Measurements from ENCODE around the gene FNDC3A.

The FNDC3A gene

GRCh38 chr13:49042476-49042875 is 66.8 kb downstream of the FNDC3A start:
- Histone ChIP-seq H3K27ac (ENCODE audit: low read length) (no peak overlapping the region), H3K4me1 (ENCODE audit: control insufficient read depth, insufficient read depth, low read length) (no peaks in the 10 kb centered on the region), H3K9ac (ENCODE audit: low read length in 2 of 2) (no peak overlapping the region), H3K27me3 (ENCODE audit: control insufficient read depth in 1 of 2, insufficient read depth in 2 of 2, low read length in 2 of 2) (no peaks in the 10 kb centered on the region), H3K36me3 (ENCODE audit: control insufficient read depth in 2 of 2, insufficient read depth in 2 of 2, low read length in 2 of 2) (no peaks in the 10 kb centered on the region), H3K4me3 (ENCODE audit: low read length in 2 of 2) (no peak overlapping the region), H3K9me3 (ENCODE audit: control insufficient read depth in 2 of 2, low read length in 2 of 2) (no peaks in the 10 kb centered on the region)

DNA sequence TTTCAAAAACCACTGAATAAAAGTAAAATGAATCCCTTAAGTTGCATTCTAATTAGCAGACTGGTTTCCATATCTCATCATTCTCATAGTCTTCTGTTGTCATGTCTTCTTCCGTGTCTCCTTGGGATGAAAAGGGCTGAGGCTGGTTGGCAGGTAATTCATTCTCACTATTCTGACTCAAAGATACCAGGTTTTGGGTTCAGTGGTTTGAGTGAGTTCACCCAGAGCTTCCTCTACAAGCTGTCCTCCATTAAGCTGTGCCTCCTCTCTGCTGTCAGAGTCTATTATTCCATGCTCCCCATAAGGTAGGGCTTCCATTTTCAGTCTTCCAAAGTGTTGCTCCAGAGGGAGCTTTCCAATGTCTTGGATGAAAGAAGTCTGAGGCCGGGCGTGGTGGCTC is 68.3 kb downstream of the FNDC3A start:
- Histone ChIP-seq H3K9ac (ENCODE audit: low read length in 2 of 2) (no peak overlapping the region), H3K27ac (ENCODE audit: low read length) (no peak overlapping the region), H3K4me1 (ENCODE audit: control insufficient read depth, insufficient read depth, low read length) (no peaks in the 10 kb centered on the region), H3K9me3 (ENCODE audit: control insufficient read depth in 2 of 2, low read length in 2 of 2) (no peaks in the 10 kb centered on the region), H3K4me3 (ENCODE audit: low read length in 2 of 2) (no peak overlapping the region), H3K27me3 (ENCODE audit: control insufficient read depth in 1 of 2, insufficient read depth in 2 of 2, low read length in 2 of 2) (no peaks in the 10 kb centered on the region), H3K36me3 (ENCODE audit: control insufficient read depth in 2 of 2, insufficient read depth in 2 of 2, low read length in 2 of 2) (no peaks in the 10 kb centered on the region)

DNA sequence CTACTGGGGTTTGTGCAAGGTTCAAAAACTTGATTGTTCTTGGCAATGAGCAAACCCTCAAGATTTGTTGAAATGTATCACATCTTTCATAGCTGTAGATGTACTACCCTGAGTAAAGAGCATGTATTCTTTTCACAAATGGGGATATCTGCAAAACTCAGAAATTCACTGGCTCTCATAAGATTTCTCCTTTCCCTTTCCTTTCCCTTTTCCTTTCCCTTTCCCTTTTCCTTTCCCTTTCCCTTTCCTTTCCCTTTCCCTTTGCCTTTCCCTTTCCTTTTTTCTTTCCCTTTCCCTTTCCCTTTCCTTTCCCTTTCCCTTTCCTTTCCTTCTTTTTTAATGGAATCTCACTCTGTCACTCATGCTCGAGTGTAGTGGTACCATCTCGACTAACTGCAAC is 69.1 kb downstream of the FNDC3A start:
- Histone ChIP-seq H3K9ac (ENCODE audit: low read length in 2 of 2) (no peak overlapping the region), H3K27me3 (ENCODE audit: control insufficient read depth in 1 of 2, insufficient read depth in 2 of 2, low read length in 2 of 2) (no peaks in the 10 kb centered on the region), H3K36me3 (ENCODE audit: control insufficient read depth in 2 of 2, insufficient read depth in 2 of 2, low read length in 2 of 2) (no peaks in the 10 kb centered on the region), H3K4me3 (ENCODE audit: low read length in 2 of 2) (no peak overlapping the region), H3K4me1 (ENCODE audit: control insufficient read depth, insufficient read depth, low read length) (no peaks in the 10 kb centered on the region), H3K9me3 (ENCODE audit: control insufficient read depth in 2 of 2, low read length in 2 of 2) (no peaks in the 10 kb centered on the region), H3K27ac (ENCODE audit: low read length) (no peak overlapping the region)

- Histone ChIP-seq H3K9me3 (ENCODE audit: control insufficient read depth in 2 of 2, low read length in 2 of 2) (no peaks in the 10 kb centered on the region), H3K4me3 (ENCODE audit: low read length in 2 of 2) (no peak overlapping the region), H3K4me1 (ENCODE audit: control insufficient read depth, insufficient read depth, low read length) (no peaks in the 10 kb centered on the region), H3K36me3 (ENCODE audit: control insufficient read depth in 2 of 2, insufficient read depth in 2 of 2, low read length in 2 of 2) (no peaks in the 10 kb centered on the region), H3K27me3 (ENCODE audit: control insufficient read depth in 1 of 2, insufficient read depth in 2 of 2, low read length in 2 of 2) (no peaks in the 10 kb centered on the region), H3K27ac (ENCODE audit: low read length) (no peak overlapping the region), H3K9ac (ENCODE audit: low read length in 2 of 2) (no peak overlapping the region)
Observed at GRCh38 chr13:49046002-49046401, 70.3 kb downstream of the FNDC3A start.

DNA sequence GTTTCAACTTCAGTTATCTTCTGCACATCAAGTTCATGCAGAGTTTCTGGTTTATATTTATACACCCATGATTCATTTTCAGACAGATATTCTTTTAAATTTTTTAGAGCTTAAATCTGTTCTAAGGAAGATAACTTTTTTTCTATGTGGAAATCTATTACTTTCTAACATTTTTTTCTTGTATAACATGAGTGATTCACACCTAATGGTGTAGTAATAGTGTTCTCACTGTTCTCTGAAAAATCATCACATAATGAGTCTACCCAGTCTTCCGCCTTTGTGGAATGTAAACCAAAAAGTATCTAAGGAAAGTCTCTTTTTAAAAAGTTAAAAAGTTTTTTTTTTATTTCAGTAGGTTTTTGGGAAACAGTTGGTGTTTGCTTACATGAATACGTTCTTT is 70.8 kb downstream of the FNDC3A start:
- H3K9ac ChIP-seq (ENCODE audit: low read length in 2 of 2) = no peak overlapping the region
- no peaks in the 10 kb centered on the region for H3K4me1 ChIP-seq (ENCODE audit: control insufficient read depth, insufficient read depth, low read length)
- no peaks in the 10 kb centered on the region for H3K36me3 ChIP-seq (ENCODE audit: control insufficient read depth in 2 of 2, insufficient read depth in 2 of 2, low read length in 2 of 2)
- H3K27me3 ChIP-seq (ENCODE audit: control insufficient read depth in 1 of 2, insufficient read depth in 2 of 2, low read length in 2 of 2) = no peaks in the 10 kb centered on the region
- H3K4me3 ChIP-seq (ENCODE audit: low read length in 2 of 2) = no peak overlapping the region
- H3K9me3 ChIP-seq (ENCODE audit: control insufficient read depth in 2 of 2, low read length in 2 of 2) = no peaks in the 10 kb centered on the region
- no peak overlapping the region for H3K27ac ChIP-seq (ENCODE audit: low read length)

GRCh38 chr13:49052813-49053212 is 77.1 kb downstream of the FNDC3A start:
- no peak overlapping the region for H3K4me3 ChIP-seq (ENCODE audit: low read length in 2 of 2)
- H3K9ac ChIP-seq (ENCODE audit: low read length in 2 of 2) = no peak overlapping the region
- no peaks in the 10 kb centered on the region for H3K36me3 ChIP-seq (ENCODE audit: control insufficient read depth in 2 of 2, insufficient read depth in 2 of 2, low read length in 2 of 2)
- H3K9me3 ChIP-seq (ENCODE audit: control insufficient read depth in 2 of 2, low read length in 2 of 2) = no peaks in the 10 kb centered on the region
- H3K27ac ChIP-seq (ENCODE audit: low read length) = no peak overlapping the region
- H3K27me3 ChIP-seq (ENCODE audit: control insufficient read depth in 1 of 2, insufficient read depth in 2 of 2, low read length in 2 of 2) = no peaks in the 10 kb centered on the region
- H3K4me1 ChIP-seq (ENCODE audit: control insufficient read depth, insufficient read depth, low read length) = no peaks in the 10 kb centered on the region

DNA sequence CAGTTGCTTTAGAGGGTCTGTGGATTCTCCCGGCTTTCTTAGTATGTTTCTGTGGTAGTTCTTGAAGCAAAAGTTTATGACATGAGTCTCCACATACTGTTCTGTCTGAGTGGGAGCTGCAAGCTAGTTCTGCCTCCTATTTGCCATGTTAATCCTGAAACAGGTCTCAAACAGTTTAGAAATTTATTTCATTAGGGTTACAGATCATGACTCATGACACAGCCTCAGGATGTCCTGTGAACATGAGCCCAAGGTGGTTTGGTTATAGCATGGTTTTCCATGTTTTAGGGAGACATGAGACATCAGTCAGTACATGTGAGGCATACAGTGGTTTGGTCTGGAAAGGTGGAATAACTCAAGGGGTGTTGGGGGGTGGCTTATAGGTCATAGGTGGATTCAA is 77.5 kb downstream of the FNDC3A start:
- H3K36me3 ChIP-seq (ENCODE audit: control insufficient read depth in 2 of 2, insufficient read depth in 2 of 2, low read length in 2 of 2) = no peaks in the 10 kb centered on the region
- H3K9ac ChIP-seq (ENCODE audit: low read length in 2 of 2) = no peak overlapping the region
- no peak overlapping the region for H3K4me3 ChIP-seq (ENCODE audit: low read length in 2 of 2)
- H3K4me1 ChIP-seq (ENCODE audit: control insufficient read depth, insufficient read depth, low read length) = no peaks in the 10 kb centered on the region
- no peaks in the 10 kb centered on the region for H3K9me3 ChIP-seq (ENCODE audit: control insufficient read depth in 2 of 2, low read length in 2 of 2)
- no peak overlapping the region for H3K27ac ChIP-seq (ENCODE audit: low read length)
- H3K27me3 ChIP-seq (ENCODE audit: control insufficient read depth in 1 of 2, insufficient read depth in 2 of 2, low read length in 2 of 2) = no peaks in the 10 kb centered on the region

GRCh38 chr13:49053906-49054305 is 78.2 kb downstream of the FNDC3A start:
- no peaks in the 10 kb centered on the region for H3K4me1 ChIP-seq (ENCODE audit: control insufficient read depth, insufficient read depth, low read length)
- no peak overlapping the region for H3K9ac ChIP-seq (ENCODE audit: low read length in 2 of 2)
- H3K4me3 ChIP-seq (ENCODE audit: low read length in 2 of 2) = no peak overlapping the region
- H3K9me3 ChIP-seq (ENCODE audit: control insufficient read depth in 2 of 2, low read length in 2 of 2) = no peaks in the 10 kb centered on the region
- no peaks in the 10 kb centered on the region for H3K27me3 ChIP-seq (ENCODE audit: control insufficient read depth in 1 of 2, insufficient read depth in 2 of 2, low read length in 2 of 2)
- H3K36me3 ChIP-seq (ENCODE audit: control insufficient read depth in 2 of 2, insufficient read depth in 2 of 2, low read length in 2 of 2) = no peaks in the 10 kb centered on the region
- no peak overlapping the region for H3K27ac ChIP-seq (ENCODE audit: low read length)

GRCh38 chr13:49055021-49055420 is 79.3 kb downstream of the FNDC3A start:
- Histone ChIP-seq H3K36me3 (ENCODE audit: control insufficient read depth in 2 of 2, insufficient read depth in 2 of 2, low read length in 2 of 2) (no peaks in the 10 kb centered on the region), H3K4me3 (ENCODE audit: low read length in 2 of 2) (no peak overlapping the region), H3K4me1 (ENCODE audit: control insufficient read depth, insufficient read depth, low read length) (no peaks in the 10 kb centered on the region), H3K27me3 (ENCODE audit: control insufficient read depth in 1 of 2, insufficient read depth in 2 of 2, low read length in 2 of 2) (no peaks in the 10 kb centered on the region), H3K9ac (ENCODE audit: low read length in 2 of 2) (no peak overlapping the region), H3K9me3 (ENCODE audit: control insufficient read depth in 2 of 2, low read length in 2 of 2) (no peaks in the 10 kb centered on the region), H3K27ac (ENCODE audit: low read length) (no peak overlapping the region)

DNA sequence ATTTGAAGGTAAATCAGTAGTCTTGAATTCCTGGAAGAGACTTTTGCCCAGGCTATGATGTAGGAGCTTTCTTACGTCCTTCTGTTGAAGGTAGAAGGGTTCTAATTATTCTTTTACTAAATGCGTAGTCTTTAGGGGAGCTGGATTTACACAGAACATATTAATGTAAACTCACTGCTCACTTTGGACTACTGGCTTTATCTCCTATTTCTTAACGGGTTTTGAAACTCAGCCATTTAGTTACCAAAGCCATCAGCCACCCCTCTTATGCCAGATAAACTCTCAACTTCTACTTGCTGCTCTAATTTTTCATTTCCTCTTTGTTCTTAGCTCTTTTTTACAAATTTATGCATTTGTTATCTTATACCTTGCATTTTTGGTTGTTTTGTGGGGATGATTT is 81.5 kb downstream of the FNDC3A start:
- no peak overlapping the region for H3K4me3 ChIP-seq (ENCODE audit: low read length in 2 of 2)
- no peak overlapping the region for H3K9ac ChIP-seq (ENCODE audit: low read length in 2 of 2)
- H3K9me3 ChIP-seq (ENCODE audit: control insufficient read depth in 2 of 2, low read length in 2 of 2) = no peaks in the 10 kb centered on the region
- no peaks in the 10 kb centered on the region for H3K36me3 ChIP-seq (ENCODE audit: control insufficient read depth in 2 of 2, insufficient read depth in 2 of 2, low read length in 2 of 2)
- H3K27ac ChIP-seq (ENCODE audit: low read length) = no peak overlapping the region
- no peaks in the 10 kb centered on the region for H3K4me1 ChIP-seq (ENCODE audit: control insufficient read depth, insufficient read depth, low read length)
- H3K27me3 ChIP-seq (ENCODE audit: control insufficient read depth in 1 of 2, insufficient read depth in 2 of 2, low read length in 2 of 2) = no peaks in the 10 kb centered on the region

GRCh38 chr13:49058761-49059160 is 83.0 kb downstream of the FNDC3A start:
- H3K9ac ChIP-seq (ENCODE audit: low read length in 2 of 2) = no peak overlapping the region
- H3K9me3 ChIP-seq (ENCODE audit: control insufficient read depth in 2 of 2, low read length in 2 of 2) = no peaks in the 10 kb centered on the region
- H3K4me3 ChIP-seq (ENCODE audit: low read length in 2 of 2) = no peak overlapping the region
- no peaks in the 10 kb centered on the region for H3K27me3 ChIP-seq (ENCODE audit: control insufficient read depth in 1 of 2, insufficient read depth in 2 of 2, low read length in 2 of 2)
- H3K27ac ChIP-seq (ENCODE audit: low read length) = no peak overlapping the region
- H3K36me3 ChIP-seq (ENCODE audit: control insufficient read depth in 2 of 2, insufficient read depth in 2 of 2, low read length in 2 of 2) = no peaks in the 10 kb centered on the region
- no peaks in the 10 kb centered on the region for H3K4me1 ChIP-seq (ENCODE audit: control insufficient read depth, insufficient read depth, low read length)

All from stomach smooth muscle (tissue), 2 donors.